Measurements from ENCODE around the gene URB1.
A peak's percentile ranks its signal among the peaks of the same experiment; 100 is the strongest.
"Not testable (repeated sequence)": the region's sequence is repeated elsewhere in the genome, so short reads cannot be mapped to it uniquely, and the experiment has no call there.

URB1 gene

DNA sequence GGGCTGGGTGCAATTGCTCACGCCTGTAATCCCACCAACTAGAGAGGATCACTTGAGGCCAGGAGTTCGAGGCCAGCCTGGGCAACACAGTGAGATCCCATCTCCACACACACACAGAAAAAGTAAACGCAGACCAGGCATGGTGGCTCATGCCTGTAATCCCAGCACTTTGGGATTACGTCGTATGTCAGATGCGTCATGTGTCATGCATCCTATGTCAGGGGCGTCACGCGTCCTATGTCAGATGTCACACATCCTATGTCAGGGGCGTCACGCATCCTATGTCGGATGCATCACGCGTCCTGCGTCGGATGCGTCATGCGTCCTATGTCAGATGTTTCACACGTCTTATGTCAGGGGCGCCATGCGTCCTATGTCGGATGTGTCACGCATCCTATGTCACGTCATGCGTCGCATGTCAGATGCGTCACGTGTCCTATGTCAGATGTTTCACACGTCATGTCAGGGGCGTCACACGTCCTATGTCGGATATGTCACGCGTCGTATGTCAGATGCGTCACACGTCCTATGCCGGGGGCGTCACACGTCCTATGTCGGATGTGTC, 92.6 kb downstream of the URB1 start:
- no peak for DNase-seq (ENCODE audit: low read depth in 2 of 2, low spot score in 1 of 2)

DNA sequence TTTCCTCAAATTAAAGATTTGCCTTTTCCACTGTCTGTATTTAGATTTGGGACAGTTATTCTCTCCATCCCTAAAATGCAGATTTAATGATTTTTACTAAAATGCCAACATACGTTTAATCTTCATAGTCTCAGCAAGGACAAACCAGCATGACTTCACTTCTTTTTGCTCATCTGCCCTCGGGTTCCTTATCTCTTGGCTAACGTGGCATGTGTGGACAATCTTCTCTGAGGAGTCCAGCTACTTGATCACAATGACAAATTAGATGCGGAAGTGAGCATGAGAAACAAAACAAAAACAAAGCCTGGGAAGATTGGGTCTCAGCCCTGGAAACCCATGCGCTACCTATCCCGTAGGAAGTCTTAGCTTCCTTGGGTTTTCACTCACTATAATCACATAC, 93.1 kb downstream of the URB1 start:
- DNase-seq (ENCODE audit: low read depth in 2 of 2, low spot score in 1 of 2), result no peak

DNA sequence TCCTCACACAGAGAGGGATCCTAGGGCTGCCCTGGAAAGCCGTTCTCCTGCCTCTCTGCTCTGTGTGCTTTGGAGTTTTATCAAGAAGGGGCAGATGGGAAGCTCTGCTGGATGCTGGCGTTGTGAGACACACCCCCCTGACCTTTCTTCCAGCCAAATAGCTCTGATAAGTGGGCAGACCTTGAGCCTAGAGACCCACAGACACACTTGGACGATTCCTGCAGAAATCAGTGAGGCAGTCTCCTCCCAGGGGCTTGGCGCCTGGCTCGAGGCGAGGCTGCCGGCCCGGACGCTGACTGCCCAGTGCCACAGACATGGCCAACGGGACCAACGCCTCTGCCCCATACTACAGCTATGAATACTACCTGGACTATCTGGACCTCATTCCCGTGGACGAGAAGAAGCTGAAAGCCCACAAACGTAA, 94.1 kb downstream of the URB1 start, which contains the start of gene MRAP:
Gene MRAP (plus strand): TSS at position 198 of the 424 bp plus-strand sequence. CDS start 117 bp downstream, at position 315.
- DNase-seq (ENCODE audit: low read depth in 2 of 2, low spot score in 1 of 2), result no peak

DNA sequence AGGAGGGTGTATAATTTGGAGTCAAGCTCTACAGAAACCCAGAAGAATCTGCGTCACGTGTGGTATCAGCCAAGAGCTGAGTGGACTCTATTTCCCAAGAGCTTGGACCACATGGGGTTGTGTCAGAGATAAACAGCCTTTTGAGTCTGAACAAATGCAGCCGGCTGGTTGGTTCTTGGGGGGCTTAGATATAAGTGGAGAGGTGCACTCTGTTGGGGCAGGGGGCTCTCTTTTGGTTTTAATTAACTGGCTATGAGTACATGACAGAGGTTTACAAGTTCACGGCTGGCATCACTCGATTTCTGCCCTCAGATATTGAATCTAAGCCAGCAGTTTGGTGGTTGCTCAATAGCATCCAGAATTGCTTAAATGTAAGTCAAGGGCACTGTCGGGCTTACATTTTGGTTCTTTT, 94.7 kb downstream of the URB1 start:
- DNase-seq (ENCODE audit: low read depth in 2 of 2, low spot score in 1 of 2), result no peak

DNA sequence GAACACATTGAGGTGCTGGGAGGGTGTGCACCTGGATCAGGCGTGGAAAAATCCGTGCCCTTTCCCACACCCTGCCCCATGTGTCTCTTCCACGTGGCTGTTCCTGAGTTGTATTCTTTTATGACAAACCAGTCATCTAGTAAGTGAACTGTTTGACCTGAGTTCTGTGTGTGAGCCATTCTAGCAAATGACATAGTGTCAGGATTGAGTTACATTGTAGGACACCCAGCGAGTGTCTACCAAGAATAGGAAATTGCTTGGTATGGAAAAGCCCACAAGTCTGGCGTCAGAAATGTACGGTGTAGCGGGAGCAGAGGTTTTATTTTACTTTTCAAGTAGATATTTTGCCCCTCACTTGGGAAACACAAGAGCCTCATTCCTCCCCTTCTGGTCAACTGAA, 95.4 kb downstream of the URB1 start:
- DNase-seq (ENCODE audit: low read depth in 2 of 2, low spot score in 1 of 2), result no peak

DNA sequence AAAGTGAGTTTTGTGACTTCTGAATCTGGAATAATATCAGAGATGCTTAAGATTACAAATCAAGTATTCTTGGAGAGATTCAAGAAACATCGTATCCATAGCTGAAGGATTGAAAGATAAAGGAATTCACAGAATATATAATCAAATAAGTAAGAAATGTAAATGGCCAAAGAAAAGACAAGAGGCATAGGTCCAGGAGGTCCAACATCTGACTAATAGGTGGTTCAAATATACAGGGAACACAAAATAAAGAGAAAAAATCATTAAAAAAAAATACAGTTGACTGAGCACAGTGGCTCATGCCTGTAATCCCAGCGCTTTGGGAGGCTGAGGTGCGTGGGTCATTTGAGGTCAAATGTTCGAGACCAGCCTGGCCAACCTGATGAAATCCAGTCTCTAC, 107.3 kb downstream of the URB1 start:
- no peak for DNase-seq (ENCODE audit: low read depth in 2 of 2, low spot score in 1 of 2)

DNA sequence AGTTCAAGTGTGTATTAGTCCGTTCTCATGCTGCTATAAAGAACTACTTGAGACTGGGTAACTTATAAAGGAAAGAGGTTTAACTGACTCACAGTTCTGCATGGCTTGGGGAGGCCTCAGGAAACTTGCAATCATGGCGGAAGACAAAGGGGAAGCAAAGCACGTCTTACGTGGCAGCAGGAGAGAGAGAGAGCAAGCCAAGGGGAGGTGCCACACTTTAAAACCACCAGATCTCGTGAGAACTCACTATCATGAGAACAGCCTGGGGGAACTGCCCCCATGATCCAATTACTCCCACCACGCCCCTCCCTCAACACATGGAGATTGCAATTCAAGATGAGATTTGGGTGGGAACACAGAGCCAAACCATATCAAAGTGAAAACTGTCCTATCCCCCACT, 109.8 kb downstream of the URB1 start:
- no peak for DNase-seq (ENCODE audit: low read depth in 2 of 2, low spot score in 1 of 2)

DNA sequence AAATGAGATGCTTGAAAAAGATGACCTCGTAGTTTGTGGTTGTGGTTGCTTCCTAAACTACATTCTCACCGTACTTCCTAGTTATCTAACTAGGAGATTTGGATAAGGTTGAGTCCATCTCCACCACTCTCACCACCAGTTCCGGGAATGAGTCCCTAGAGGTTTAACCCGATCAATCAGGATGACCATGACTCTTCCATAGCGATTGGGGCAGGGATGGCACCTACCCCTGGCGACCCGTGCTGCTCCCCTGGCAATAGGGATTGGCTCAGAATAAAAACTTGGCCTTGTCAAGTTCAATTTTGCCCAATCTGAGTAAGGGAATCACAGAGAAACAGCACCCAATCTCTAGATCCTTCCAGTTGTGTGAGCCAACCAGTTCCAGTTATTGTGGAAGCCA, 111.3 kb downstream of the URB1 start:
- DNase-seq (ENCODE audit: low read depth in 2 of 2, low spot score in 1 of 2), result no peak

DNA sequence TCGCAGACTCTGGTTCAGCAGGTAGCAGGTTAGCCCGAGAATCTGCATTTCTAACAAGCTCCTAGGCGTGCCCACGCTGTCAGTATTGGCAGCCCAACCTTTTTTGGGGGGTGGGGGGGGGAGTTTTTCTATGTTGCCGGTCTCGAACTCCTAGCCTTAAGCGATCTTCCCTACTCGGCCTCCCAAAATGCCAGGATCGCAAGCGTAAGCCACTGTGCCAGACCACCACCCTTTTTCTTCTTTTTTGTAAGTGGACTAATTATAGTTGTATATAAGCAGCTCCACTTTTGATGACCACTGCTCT, 113.5 kb downstream of the URB1 start:
- no peak for DNase-seq (ENCODE audit: low read depth in 2 of 2, low spot score in 1 of 2)

DNA sequence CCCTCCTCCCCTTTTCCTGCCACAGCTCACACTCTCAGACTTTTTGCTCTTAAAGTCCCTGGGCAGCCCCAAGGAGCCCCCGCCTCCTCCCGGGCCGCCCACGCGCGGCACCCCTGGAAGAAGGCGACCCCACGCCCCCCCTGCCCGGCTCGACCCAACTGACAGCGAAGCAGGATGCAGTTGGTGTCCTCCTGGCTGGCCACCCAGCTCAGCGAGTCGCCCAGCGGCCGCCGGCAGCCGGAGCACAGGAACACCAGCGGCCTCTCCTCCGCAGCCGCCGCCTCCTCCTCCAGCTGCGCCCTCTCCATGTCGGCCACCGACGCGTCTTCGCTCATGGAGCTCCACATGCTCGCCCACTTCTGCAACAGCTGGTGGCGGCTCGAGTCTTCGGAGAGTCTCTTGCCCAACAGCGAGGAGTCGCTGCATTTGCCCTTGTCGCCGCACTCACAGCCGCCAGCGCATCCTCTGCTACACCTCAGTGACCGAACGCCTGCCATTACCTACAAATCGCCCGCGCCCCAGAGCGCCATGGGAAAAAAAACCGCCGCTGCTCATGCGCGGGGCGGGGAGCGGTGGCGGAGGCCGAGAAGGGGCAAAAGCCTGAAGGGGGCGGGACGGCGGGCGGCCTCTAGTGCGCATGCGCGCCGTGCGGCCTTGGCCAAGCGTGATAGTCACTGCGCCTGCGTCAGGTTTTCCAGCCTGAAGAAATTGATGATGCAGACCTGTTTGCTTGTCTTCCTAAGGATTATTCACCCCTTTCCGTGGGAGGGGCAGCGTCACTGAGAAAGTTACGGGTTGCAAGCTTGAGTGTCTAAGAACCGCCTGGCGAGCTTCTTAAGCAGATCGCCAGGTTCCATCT, 114.1 kb downstream of the URB1 start, which contains the start of gene MIS18A:
Gene MIS18A (minus strand): TSS at position 532 of the 859 bp plus-strand sequence. CDS start 35 bp downstream, at position 497.
- peak; percentile 95 to 96 for DNase-seq (ENCODE audit: low read depth in 2 of 2, low spot score in 1 of 2)

DNA sequence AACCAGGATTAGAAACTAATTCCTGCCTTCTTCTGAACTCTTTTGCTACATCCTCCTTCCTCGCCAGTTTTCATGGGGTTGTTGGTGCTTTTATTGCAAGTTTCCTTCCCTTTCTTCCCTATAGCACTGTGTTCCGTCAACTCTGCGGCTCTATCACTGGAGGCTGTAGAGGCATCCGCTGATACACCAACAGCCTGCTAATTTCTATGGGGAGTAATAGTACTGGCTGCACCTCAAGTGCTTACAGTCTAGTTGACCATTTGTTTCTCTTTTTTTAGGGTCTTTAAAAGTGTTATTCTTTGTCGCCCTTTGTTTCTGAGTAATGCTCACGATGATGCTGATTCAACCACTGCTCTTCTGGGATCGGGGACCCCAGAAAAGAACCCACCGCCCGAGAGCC, 114.7 kb downstream of the URB1 start:
- DNase-seq (ENCODE audit: low read depth in 2 of 2, low spot score in 1 of 2), result no peak

DNA sequence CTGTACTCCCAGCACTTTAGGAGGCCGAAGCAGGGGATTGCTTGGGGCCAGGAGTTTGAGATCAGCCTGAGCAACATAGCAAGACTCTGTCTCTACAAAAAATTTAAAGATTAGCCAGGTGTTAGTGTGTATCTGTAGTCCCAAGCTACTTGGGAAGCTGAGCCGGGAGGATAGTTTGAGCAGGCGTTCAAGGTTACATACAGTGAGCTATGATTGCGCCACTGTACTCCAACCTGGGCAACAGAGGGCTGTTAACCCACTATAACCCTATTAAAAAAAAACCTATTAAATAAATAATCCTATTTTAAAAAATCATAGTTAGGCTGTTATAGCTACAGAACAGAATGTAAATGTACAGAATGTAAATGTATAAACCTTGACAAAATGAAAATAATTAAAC, 116.1 kb downstream of the URB1 start:
- no peak for DNase-seq (ENCODE audit: low read depth in 2 of 2, low spot score in 1 of 2)

DNA sequence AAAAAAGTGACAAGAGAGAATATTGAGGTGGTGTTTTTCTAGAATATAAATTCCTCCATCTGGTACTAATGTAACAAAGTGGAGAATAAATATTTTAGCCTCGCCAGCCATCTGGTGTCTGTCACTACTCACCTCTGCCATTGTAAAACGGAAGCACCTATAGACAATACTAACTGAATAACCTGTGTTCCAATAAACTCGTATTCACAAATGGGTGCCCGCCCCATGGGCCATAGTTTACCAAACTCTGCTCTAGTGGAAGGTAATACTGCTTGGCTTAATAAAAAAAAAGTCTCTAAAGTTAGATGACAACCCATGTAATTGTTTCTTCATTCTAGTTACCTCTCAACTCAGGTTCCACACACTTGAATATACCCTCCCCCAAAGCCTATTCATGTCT, 122.1 kb downstream of the URB1 start:
- no peak for DNase-seq (ENCODE audit: low read depth in 2 of 2, low spot score in 1 of 2)

DNA sequence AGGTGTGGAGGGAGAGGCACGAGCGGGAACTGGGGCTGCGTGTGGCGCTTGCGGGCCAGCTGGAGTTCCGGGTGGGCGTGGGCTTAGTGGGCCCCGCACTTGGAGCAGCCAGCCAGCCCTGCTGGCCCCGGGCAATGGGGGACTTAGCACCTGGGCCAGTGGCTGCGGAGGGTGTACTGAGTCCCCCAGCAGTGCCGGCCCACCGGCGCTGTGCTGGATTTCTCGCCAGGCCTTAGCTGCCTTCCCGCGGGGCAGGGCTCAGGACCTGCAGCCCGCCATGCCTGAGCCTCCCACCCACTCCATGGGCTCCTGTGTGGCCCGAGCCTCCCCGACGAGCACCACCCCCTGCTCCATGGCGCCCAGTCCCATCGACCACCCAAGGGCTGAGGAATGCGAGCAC, 127.5 kb downstream of the URB1 start:
- DNase-seq (ENCODE audit: low read depth in 2 of 2, low spot score in 1 of 2), result not testable (repeated sequence)

DNA sequence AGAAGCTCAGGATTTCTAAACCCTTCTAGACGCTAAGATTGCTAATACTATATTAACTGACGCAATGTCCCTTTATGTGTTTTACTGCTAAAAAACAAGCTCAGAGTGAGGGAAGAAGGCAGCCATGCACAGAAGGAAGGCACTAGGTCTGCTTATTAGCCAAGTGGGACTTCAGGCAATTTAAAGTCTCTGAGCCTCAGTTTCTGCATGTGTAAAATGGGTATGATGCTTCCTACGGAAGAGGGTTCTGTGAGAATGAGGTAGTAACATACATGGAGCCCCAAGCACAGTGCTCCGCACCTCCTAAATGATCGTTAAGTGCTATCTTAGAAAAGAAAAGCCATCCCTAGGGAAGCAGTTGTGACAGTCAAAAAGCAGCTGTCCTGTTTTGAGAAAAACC, 130.9 kb downstream of the URB1 start:
- DNase-seq (ENCODE audit: low read depth in 2 of 2, low spot score in 1 of 2), result no peak

Data from stimulated activated CD8-positive, alpha-beta memory T cell treated with anti-CD3 and anti-CD28 coated beads, Interleukin-4, amount 100 ng/mL, for 4 hours (primary cell).